Liver (tissue), 3 donors: ENCODE results near the gene SAV1.

Experiments
- CTCF ChIP-seq: fragments of 150-350 bp; IDR thresholded peaks from 2 replicates; pipeline ENCODE4 v1.5.1; 2017; ENCODE audit warnings: improper control_type of control experiment, low read depth, low read length; ENCODE audit not compliant: missing input control
- FOXA2 ChIP-seq: IDR thresholded peaks from 2 replicates; pipeline ENCODE4 v1.6.1; 2016; ENCODE audit warnings: antibody characterized with exemption
- GABPA ChIP-seq, 2 donors: IDR thresholded peaks in 1 of 2; conservative IDR thresholded peaks in 1 of 2; 2 replicates each; pipeline ENCODE4 v1.6.1; 2016; ENCODE audit warnings: antibody characterized with exemption in 2 of 2, mild to moderate bottlenecking in 1 of 2, moderate library complexity in 1 of 2
- REST ChIP-seq: IDR thresholded peaks from 2 replicates; pipeline ENCODE4 v1.6.1; 2016; ENCODE audit warnings: antibody characterized with exemption, mild to moderate bottlenecking
- donor health status: healthy.
- donor health status: healthy.

GRCh38 chr14:50633954-50634353 is 34.2 kb downstream of the SAV1 start:
- no peak for TF ChIP-seq CTCF
- TF ChIP-seq REST = no peak
- TF ChIP-seq FOXA2 = no peak
- TF ChIP-seq GABPA (IDR thresholded peaks at IDR 0.05 in 1 of 2, conservative IDR thresholded peaks at IDR 0.05 in 1 of 2) = no peak
